GM21619 (cell line): ENCODE measurements around the gene PCSK5.

Source experiments
- ATAC-seq: cut with Tn5 transposase; IDR thresholded peaks from one replicate; pipeline ENCODE4 v1.9.1; 2021; ENCODE audit not compliant: unreplicated experiment

Gene PCSK5

DNA sequence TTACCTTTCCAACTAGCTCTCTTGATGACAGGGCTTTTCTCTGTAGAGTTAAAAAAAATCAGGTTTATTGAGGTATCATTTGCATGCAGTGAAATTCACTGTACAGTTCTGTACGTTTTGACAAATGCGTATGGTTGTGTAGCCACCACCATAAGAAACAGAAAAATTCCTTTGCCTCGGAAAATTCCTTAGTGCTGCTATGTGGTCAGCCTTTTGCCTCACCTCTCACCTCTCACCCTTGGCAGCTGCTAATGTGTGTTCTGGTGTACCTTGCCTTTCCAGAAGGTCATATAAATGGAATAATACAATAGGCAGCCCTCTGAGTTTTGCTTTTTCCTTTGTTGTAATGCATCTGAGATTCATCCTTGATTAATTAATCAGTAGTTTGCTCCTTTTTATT is 28.4 kb downstream of the PCSK5 start:
- ATAC-seq: no peak

DNA sequence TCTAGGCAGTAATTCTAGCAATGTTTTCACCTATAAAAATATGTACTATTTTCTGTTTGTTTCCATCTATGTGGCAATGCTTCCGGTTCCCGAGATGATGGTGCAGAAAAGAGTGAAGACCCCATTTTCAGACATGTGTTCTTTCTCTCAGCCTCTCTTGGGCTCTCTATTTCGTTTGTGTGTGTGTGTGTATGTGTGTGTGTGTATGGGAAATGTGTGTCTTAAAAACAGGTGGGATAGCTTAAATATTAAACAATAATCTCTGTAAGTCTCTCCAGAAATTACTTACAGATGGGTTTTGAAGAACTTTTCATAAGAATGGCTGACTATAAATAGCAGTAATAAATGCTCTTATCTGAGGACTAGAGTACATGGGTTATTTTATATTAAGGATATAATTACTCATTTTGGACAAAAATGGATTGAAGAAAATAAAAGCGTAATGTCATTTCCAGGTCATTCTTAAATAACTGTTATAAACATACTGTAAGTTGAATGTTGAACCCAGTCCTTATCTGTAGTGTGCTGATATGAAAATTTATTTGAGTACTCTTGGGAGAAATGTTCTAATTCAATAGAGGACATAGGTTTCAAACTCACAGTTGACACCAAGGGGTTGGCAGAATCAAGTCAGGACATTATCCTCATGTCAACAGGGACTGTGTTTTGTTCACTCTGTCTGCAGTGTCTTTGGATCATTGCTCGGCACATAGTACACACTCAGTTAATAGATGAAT is 31.1 kb downstream of the PCSK5 start:
- no peak for ATAC-seq

DNA sequence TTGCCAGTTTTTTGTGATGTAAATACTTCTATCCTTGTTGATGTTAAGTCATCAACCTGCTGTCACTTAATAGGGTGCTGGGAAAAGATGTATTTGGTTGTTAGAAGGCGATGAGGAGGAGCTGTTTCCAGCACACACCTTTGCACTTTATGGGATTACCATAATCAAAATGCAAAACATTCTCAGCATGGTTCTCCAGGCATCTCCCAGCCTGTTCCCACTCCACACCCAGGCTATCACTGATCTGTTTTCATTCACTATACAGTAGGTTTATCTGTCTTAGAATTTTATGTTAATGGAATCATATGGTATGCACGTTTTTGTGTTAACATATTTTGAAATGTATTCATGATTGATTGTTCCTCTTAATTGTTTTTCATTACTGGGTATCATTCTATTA is 35.9 kb downstream of the PCSK5 start:
- no peak for ATAC-seq

DNA sequence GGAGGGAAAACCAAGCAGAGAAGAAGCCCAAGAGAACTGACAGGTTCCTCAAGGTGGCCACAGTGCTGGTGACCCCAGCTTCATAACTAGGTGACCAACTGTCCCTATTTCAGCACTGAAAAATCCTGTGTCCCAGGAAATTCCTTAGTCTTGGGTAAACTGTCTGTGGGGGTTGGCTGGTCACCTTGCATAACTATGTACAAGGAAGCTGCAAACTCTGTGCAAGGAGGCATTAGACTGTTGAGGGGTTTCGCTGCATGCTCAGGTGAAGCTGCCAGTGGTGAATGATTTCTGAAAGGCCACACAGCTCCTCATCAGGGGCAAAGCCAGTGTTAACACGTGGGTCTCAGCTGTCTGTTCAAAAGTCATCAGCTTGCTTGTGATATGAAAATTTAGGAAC is 36.9 kb downstream of the PCSK5 start:
- no peak for ATAC-seq

DNA sequence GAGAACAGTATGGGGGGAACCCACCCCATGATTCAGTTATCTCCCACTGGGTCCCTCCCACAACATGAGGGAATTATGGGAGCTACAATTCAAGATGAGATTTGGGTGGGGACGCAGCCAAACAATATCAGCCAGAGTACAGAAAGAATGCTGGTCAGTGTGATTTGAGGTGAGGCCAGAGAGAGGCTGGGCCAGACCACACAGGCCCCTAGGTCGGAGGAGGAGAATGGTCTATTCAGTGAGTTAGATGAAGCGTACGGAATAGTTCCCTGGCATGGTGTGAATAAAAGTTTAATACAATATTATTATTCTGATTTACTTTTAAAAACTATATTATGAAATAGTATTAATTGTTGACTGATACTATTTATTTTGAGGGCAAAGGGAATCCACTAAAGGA is 39.7 kb downstream of the PCSK5 start:
- no peak for ATAC-seq

DNA sequence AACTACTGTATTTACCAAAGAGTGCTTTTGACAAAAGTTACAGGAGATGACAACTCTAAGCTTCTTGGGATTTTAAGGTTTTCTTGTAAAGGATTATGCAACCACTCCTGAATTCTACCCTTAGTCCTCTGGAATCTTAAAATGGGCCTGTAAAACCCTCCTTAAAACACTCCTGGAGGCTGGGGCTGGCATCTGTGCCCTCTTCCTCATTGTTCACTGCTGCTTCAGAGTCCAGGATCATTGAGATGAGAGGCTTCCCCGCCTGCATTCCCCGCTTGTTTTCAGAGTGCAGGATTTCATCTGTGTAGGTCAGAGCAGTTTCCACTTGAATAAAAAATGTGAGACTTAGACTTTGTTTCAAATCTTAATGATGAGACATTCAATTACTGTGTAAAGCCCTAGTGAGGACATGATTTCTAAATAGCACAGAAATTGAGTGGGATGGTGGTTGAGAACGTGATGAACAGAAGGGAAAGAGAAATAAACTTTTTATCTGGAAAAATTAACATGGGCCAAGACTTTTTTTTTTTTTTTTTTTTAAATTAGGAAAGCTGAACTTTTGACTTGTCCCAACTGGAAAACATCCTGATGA is 40.4 kb downstream of the PCSK5 start:
- ATAC-seq: no peak

DNA sequence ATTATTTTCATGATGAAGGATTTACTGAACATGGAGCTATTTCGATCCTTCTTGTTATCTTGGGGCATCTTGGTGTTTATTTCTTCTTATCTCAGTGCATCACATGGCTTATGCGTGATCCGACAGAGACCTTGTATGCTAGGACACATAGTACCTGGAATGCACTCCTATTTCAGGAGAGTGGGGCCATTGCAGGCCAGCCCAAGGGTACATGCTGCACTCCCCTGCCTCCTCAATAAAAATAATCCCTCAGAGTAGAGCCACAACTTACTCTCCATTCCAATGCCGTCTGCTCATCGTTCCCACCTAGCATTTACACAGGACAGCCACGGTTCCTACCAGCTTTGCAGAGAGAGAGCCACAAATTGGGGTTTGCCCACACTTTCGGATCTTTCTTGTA is 43.5 kb downstream of the PCSK5 start:
- ATAC-seq: no peak

DNA sequence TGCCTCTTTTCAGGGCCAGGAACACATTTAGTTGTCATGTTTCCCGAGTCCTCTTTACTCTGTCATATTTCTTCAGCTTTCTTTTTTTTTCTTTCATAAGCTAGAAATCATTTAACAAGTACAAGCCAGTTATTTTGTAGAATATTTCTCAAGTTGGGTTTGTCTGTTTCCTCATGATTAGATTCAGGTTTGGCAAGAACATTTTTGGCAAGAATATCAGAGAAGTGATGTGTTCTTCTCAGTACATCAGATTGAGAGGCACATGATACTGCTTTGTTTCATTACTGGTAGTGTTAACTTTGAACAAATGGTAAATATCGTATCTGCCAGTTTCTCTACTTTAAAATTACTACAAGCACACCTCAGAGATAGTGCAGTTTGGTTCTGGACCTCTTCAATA is 45.1 kb downstream of the PCSK5 start:
- ATAC-seq: no peak

DNA sequence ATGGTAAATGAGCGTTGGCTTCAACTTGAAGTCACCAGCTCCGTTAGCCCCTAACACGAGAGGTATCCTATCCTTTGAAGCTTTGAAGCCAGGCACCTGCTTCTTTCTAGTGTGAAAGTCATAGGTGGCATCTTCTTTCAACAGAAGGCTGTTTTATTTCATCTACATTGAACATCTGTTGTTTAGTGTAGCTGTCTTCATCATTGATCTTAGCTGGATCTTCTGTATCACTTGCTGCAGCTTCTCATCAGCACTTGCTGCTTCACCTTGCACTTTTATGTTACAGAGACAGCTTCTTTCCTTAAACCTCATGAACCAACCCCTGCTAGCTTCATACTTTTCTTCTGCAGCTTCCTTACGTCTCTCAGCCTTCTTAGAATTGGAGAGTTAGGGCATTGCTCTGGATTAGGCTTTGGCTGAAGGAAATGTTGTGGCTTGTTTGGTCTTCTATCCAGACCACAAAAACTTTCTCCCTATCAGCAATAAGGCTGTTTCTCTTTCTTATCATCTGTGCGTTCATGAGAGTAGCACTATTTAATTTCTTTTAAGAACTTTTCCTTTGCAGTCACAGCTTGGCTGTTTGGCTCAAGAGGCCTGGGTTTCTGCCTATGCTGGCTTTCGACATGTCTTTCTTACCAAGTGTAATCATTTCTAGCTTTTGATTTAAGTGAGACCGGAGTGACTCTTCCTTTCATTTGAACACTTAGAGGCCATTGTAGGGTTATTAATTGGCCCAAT is 47.2 kb downstream of the PCSK5 start:
- no peak for ATAC-seq

DNA sequence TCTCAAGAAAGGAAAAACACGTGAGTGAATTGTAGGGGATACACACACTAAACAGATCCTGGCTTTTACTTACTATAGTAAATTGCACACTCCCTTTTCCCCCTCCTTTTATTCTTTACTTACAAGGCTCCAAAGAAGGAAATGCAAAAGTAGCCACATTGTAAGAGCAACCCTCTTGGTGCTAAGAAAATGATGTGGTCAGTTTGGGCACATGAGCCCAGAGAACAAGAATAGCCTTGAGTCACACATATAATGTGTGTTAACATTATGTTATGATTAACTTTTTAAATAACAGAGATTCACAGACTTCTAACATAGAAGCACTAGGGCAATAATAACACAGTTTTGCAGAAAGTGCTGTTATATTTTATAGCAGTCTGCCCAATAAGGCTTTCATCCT is 48.5 kb downstream of the PCSK5 start:
- ATAC-seq: no peak

DNA sequence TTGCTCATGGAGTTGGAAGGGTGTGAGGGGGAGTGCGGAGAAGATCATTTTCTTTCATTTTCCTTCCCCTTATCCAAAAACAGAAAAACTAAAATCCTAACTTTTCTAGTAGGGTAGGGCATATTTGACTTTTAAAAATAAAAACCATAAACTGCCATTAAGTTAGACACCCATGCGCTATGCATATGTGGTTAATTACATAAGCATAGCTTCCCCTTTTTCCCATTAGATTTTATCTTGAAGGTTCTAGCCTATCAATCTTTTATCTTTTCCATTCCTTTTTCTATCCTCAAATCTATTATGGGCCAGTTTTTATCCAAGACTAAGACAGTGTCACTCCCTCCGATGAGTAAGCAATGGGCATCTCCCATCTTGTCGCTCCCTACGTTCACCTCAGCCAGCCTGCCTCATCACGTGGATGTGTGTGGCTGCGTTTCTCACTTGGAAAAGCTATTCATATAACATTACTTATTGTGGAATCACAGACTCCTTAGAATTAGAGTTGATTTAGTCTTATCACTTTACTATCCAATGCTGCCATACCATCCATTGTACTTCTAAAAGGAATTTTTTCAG is 49.2 kb downstream of the PCSK5 start:
- ATAC-seq: no peak

DNA sequence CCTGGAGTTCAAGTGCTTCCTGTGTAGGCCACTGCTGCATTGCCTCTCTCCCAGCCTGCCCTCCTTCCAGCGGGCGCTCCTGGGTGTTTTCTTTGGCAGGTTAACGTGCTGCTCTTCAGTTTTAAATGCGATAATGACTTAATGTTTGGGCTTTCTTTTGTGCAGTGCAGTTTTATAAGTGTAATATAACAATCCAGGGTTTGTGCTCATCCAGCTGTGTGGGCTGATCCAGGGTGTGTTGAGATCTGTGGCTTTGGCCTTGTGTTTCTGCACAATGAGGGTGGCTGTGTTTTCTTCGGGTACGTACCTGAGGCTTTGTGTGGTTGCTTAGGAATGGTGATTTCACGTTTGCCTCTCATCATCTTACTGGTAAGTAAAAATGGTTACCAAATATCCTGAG is 50.6 kb downstream of the PCSK5 start:
- ATAC-seq: no peak

DNA sequence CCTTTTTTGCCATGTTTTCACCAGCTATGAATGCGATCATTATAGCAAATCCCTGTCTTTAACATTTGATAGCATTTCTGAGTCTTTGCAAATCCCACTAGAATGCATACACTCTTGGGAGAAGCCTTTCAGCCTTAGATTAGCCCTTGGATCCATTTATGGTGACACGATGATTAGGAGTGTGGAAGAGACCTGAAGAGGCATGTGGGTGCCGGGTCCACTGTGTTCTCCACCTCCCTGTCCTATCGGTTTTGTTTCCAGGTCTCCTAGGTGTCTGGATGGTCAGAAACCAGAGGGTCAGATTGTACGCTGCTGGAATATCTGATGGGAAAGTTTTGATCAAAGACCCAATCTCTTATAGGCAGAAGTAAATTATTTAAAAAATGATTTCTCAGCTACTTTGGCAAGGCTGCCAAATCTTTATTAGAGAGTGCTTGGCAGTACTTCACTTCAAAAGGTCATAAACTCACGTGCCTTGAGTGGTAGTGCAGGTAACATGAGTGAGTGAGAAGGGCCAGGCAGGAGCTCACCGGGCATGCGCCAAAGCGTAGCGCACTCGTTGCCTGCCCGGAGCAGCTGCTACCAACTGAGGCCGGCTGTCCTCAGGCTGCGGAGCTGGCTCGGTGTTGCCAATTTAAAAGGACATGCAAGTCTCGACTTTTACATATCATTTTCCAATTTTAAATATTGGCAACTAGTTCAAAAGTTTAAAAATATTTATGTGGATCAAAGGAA is 51.3 kb downstream of the PCSK5 start:
- ATAC-seq: no peak

DNA sequence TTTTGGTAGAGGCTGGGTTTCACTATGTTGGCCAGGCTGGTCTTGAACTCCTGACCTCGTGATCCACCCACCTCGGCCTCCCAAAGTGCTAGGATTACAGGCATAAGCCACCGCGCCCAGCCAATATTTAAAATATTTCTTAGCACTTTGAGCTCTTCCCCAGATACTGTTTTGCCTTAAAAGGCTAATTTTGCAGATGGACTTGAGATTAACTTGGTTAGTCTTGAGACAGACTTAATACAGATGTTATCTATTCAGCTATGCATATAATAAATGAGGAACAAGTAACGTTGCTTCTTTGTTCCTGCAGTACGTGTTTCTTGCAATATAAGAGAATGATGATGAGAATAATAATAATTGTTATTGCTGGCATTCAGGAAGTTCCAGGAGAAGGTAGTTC is 56.3 kb downstream of the PCSK5 start:
- no peak for ATAC-seq

DNA sequence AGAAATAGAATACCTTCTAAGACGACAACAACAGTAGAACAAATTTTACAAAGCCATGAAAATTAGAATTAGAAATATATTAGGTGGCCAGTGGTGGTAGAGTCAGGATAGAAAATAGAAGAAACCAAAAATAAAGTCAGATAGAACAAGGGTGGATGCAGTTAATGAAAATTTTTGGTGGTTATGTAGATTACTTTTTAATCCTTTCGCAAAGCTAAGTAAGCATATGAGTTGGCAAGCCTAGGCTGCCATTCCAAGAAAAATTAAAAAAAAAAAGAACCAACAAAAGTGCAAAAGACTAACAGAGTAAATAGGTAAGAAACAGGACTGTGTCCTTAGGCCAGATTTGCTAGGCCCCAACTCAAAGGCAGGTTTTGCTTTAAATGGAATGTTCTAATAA is 56.8 kb downstream of the PCSK5 start:
- no peak for ATAC-seq

DNA sequence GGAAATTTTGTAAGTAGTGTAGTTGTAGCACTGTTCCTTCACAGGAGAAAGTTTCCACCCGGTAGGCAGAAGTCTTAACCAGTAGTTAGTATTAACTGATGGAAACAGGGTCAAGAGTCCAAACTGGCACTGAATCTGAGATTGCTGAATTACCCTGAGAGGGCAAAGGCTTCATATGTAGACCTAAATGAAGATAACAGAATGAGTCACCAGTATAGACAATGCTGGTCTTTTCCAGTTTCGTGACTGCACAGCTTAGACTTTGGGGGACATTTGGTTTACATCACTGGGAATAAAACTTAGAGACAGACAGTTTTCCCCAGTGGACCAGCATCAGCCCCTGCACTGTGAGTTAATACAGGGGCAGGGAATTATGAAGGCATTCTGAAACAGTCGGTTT is 60.5 kb downstream of the PCSK5 start:
- ATAC-seq: no peak

DNA sequence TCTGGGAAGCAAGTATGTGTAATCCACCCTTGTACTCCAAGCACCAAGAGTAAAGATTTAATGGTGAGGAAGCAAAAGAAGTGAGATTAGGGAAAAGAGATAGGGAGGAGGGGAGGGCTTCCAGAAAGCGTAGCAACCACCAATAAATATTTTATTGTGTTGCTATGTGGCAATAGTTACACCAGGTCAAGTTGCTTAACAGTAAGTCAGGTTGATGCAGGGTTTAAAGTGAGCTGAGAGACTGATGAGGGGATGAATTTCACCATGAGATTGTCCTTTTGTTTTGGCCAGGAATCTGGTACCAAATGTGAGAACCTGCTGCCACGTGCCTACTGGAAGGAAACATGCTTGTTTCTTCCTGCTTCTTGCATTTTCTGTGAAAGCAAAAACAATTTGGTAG is 62.7 kb downstream of the PCSK5 start:
- no peak for ATAC-seq

DNA sequence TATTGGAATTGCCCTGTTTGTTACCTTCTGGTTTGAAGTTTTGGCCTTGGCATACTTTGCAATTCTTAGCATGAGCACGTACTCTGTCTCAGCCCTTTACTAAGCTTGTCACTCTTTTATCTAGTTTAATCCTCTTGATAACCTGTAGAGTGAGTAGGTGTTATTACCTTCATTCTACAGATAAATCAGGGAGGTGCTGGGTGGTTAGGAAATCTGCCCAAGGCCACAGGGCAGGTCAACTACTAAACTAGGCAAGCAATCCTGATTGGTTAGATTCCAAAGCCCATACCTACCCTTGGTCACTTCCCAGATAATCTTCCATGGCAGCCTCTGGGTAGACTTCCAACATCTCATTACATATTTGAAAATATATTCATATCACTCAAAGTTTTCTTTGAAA is 65.7 kb downstream of the PCSK5 start:
- no peak for ATAC-seq

DNA sequence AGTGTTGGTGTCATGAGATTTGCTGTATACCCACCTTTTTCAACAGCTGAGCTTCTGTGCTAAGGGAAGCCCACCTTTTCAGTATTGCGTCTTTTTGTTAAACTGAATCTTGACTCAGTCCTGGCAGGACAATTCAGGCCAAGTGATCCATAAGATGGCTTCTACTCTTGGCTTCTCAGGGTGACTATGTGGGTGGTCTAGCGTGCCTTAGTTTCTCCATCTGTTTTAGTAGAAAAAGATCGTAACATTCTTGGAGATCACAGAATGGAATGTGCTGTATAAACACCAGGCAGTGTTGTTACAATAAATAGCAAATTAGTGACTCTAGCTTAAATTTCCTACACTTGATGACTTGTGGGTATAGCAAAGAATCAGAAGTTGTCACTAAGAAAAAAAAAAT is 66.6 kb downstream of the PCSK5 start:
- ATAC-seq: no peak

DNA sequence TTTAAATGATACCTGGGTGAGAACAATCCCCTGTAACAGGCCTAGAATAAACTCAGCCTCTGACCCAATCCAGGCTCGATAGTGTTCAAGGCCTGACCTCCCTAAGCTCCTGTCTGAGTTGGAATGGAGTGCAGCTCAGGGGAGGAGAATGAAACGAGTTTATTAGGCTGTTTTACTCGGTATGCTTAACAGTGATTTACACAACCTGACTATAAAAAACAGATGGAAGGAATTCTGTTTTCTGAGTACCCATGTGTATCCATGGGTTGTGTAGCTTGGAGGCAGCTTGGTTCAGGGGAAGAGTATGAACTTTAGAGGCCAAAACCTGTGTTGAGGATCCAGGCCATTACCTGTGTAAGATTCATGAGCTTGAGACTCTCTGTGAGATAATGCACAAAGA is 67.8 kb downstream of the PCSK5 start:
- ATAC-seq: no peak

DNA sequence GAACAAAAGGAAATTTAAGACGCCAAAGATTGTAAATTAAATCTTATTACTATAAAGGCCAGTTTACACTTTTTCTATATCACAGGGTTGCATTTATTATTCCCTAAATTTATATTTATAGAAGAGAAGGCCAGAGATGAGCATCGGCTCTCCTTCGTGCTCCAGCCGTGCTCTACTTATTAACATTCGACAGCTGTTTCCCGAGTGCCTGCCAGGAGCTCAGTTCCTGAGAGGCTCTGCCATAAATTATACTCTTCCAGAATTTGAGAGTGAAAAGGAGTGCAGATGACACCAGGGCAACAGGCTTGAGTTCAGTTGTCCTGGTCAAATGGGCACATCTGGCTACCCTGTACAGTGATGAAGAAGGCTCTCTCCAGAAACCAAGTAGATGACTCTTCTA is 70.1 kb downstream of the PCSK5 start:
- ATAC-seq: no peak
